HL-60 (cell line): ENCODE measurements around the gene ADAD1.

Experiments
- DNase-seq, 2 experiments: peaks; one replicate each; pipeline ENCODE4 v3.0.0-alpha.2; 2010 to 2020; ENCODE audit warnings: low read depth in 1 of 2, low spot score in 1 of 2
- H3K27ac ChIP-seq: fragments of 250-450 bp; sonication (Bioruptor Pico); replicated peaks from 2 replicates; pipeline ENCODE4 v1.5.1; 2020; ENCODE audit warnings: mild to moderate bottlenecking, moderate library complexity
- H3K27me3 ChIP-seq: fragments of 250-450 bp; sonication (Bioruptor Pico); 2 replicates; pipeline ENCODE4 v1.5.1; 2021; ENCODE audit warnings: mild to moderate bottlenecking, moderate library complexity; ENCODE audit not compliant: insufficient read depth, poor library complexity, severe bottlenecking
- H3K4me3 ChIP-seq: replicated peaks from 2 replicates; pipeline ENCODE4 v1.5.1; 2011; ENCODE audit warnings: mild to moderate bottlenecking, control low read depth, low read length; ENCODE audit not compliant: insufficient read depth
- GABPA ChIP-seq: IDR thresholded peaks from 2 replicates; pipeline ENCODE4 v1.6.1; 2012; ENCODE audit warnings: low read depth
- POLR2AphosphoS5 ChIP-seq: IDR thresholded peaks from 2 replicates; pipeline ENCODE4 v1.6.1; 2012; ENCODE audit warnings: low read depth
- SPI1 ChIP-seq: IDR thresholded peaks from 2 replicates; pipeline ENCODE4 v1.6.1; 2012; ENCODE audit warnings: low read depth, mild to moderate bottlenecking, borderline replicate concordance
- TF ChIP-seq, protein P1 (sequence below): IDR thresholded peaks from one replicate; pipeline ENCODE4 v1.5.1; 2011; ENCODE audit warnings: low read length, control low read depth, inconsistent platforms; ENCODE audit not compliant: insufficient read depth
- TF ChIP-seq, protein P2 (sequence below): IDR thresholded peaks from 2 replicates; pipeline ENCODE4 v1.6.1; 2012; ENCODE audit warnings: low read depth; ENCODE audit not compliant: insufficient replicate concordance

Gene ADAD1

DNA sequence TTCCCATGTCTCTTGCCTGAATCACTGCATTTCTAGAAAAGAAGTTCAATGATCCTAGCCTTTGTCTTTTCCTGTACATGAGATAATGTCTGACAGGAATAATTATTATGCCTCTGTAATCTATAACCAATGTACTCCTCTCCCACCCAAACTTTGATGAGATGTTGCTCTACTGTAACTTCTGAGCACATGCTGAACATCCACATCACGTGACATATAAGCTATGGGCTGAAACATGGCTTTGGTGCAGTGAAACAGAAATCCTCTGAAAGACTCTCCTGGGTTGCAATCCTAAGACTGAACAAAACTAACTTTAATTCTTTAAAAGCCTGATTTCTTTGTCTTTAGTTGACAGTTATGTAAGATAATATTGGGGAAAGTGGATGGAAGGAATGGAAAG lies 1.5 kb upstream of the ADAD1 start:
- H3K27me3 ChIP-seq = no peaks in the 10 kb centered on the region
- no peak overlapping the region for H3K27ac ChIP-seq
- H3K4me3 ChIP-seq = no peak overlapping the region
- TF ChIP-seq, protein P1, sequence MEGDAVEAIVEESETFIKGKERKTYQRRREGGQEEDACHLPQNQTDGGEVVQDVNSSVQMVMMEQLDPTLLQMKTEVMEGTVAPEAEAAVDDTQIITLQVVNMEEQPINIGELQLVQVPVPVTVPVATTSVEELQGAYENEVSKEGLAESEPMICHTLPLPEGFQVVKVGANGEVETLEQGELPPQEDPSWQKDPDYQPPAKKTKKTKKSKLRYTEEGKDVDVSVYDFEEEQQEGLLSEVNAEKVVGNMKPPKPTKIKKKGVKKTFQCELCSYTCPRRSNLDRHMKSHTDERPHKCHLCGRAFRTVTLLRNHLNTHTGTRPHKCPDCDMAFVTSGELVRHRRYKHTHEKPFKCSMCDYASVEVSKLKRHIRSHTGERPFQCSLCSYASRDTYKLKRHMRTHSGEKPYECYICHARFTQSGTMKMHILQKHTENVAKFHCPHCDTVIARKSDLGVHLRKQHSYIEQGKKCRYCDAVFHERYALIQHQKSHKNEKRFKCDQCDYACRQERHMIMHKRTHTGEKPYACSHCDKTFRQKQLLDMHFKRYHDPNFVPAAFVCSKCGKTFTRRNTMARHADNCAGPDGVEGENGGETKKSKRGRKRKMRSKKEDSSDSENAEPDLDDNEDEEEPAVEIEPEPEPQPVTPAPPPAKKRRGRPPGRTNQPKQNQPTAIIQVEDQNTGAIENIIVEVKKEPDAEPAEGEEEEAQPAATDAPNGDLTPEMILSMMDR = no peak
- TF ChIP-seq SPI1 = no peak
- TF ChIP-seq GABPA = no peak
- no peak for TF ChIP-seq POLR2AphosphoS5
- TF ChIP-seq, protein P2, sequence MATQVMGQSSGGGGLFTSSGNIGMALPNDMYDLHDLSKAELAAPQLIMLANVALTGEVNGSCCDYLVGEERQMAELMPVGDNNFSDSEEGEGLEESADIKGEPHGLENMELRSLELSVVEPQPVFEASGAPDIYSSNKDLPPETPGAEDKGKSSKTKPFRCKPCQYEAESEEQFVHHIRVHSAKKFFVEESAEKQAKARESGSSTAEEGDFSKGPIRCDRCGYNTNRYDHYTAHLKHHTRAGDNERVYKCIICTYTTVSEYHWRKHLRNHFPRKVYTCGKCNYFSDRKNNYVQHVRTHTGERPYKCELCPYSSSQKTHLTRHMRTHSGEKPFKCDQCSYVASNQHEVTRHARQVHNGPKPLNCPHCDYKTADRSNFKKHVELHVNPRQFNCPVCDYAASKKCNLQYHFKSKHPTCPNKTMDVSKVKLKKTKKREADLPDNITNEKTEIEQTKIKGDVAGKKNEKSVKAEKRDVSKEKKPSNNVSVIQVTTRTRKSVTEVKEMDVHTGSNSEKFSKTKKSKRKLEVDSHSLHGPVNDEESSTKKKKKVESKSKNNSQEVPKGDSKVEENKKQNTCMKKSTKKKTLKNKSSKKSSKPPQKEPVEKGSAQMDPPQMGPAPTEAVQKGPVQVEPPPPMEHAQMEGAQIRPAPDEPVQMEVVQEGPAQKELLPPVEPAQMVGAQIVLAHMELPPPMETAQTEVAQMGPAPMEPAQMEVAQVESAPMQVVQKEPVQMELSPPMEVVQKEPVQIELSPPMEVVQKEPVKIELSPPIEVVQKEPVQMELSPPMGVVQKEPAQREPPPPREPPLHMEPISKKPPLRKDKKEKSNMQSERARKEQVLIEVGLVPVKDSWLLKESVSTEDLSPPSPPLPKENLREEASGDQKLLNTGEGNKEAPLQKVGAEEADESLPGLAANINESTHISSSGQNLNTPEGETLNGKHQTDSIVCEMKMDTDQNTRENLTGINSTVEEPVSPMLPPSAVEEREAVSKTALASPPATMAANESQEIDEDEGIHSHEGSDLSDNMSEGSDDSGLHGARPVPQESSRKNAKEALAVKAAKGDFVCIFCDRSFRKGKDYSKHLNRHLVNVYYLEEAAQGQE = no peak
- DNase-seq = no peak

DNA sequence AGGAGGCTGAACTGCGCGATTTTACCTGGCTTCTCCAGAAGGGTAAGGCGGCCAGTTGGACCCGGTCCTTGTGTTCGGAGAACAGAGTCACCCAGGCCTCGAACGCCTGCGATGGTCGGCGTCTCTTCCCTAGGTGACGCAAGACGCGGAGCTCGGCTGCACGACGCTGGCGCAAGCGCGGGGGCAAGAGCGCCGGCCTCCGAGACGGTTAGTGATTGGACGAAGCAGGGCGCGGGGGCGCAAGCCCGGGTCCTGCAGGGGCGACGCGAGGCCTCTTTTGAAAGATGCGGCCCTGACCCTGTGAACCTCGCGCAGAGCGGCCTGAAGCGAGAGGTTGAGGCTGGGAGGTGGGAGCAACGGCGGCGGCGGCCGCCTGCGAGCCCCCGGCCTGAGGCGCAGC lies 428 bp downstream of the ADAD1 start:
- DNase-seq = no peak
- TF ChIP-seq POLR2AphosphoS5 (no peak), GABPA (no peak), SPI1 (no peak)
- TF ChIP-seq, protein P1 = no peak
- TF ChIP-seq, protein P2 = no peak
- no peak overlapping the region for H3K4me3 ChIP-seq
- no peak overlapping the region for H3K27ac ChIP-seq
- no peaks in the 10 kb centered on the region for H3K27me3 ChIP-seq

DNA sequence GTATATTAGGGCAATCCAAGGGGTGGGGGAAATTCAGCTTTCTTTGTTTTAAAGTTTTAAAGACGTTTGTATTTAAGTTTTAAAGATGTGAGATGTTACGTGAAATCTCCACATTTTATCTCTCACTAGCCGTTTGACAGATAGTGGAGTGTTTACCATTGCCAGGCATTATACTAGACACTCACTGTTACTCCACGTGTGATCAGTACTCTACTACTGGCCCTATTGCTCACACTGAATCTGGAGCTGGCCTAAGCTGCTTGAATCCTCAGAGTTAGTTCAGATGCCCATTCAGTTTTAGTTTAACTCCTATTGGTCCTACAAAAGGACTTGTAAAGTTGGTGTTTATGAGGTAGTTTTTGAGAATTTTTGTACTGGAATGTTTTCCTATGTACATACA lies 4.5 kb downstream of the ADAD1 start:
- Histone ChIP-seq H3K27ac (no peak overlapping the region), H3K27me3 (no peaks in the 10 kb centered on the region), H3K4me3 (no peak overlapping the region)
- TF ChIP-seq GABPA (no peak), POLR2AphosphoS5 (no peak), SPI1 (no peak)
- TF ChIP-seq, protein P1 = no peak
- TF ChIP-seq, protein P2 = no peak
- DNase-seq = no peak
